ENCODE measurements around the gene C9orf43.
"Not testable (repeated sequence)": the region's sequence is repeated elsewhere in the genome, so short reads cannot be mapped to it uniquely, and the experiment has no call there.

Gene C9orf43

GRCh38 chr9:113410207-113410864, at the start of gene C9orf43, which contains the start of gene POLE3:
TSS of gene C9orf43 (plus strand) at chr9:113410747. CDS start at chr9:113413494, 2,747 bp downstream.
TSS of gene POLE3 (minus strand) at chr9:113410675. CDS start at chr9:113410293, 382 bp downstream.
- peak; percentile 94 for DNase-seq

DNA sequence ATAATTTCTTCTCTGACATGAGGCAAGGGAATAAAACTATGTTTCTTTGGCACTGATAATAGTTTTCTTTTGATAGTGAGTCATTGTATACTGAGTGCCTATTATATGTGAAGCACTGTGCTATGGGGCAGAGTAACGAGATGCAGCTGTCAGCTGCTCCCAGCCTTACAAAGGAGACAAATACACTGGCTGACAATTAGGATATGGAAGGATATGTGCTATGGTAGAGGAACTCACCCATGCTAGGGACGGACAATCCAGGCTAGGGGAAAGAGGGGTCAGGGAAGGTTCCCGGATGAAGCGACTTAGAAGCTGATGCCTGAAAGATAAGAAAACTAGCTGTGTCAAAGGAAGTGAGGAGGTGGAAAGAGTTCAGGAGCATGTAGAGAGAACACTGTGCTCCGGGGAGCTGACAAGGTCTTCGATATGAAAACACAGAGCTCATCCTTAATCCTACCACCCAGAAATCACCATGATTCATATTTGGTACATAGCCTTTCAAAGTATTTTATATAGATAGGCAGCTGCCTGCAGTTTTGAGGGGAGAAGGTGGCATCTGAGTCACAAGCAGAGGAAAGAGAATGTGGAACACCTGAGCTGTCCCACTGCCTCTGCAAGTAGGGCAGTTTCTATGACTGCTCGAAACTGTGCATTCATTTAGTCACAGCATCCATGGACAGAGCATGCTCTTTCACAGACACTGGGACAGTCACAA, 49.1 kb upstream of the C9orf43 start:
- DNase-seq, result no peak

DNA sequence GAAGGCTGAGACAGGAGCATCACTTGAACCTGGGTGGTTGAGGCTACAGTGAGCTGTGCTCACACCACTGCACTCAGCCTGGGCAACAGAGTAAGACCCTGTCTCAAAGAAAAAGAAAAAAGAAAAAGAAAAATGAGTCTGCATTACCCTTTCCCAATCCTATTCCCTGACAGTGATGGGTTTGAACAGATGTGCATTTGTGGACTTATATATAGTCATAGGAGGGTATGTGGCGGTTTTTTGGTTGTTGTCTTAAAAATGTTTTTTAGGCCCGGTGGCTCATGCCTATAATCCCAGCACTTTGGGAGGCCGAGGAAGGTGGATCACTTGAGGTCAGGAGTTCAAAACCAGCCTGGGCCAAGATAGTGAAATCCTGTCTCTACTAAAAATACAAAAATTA, 47.2 kb upstream of the C9orf43 start:
- no peak for DNase-seq

GRCh38 chr9:113364951-113365350, 45.6 kb upstream of the C9orf43 start:
- DNase-seq, result no peak

DNA sequence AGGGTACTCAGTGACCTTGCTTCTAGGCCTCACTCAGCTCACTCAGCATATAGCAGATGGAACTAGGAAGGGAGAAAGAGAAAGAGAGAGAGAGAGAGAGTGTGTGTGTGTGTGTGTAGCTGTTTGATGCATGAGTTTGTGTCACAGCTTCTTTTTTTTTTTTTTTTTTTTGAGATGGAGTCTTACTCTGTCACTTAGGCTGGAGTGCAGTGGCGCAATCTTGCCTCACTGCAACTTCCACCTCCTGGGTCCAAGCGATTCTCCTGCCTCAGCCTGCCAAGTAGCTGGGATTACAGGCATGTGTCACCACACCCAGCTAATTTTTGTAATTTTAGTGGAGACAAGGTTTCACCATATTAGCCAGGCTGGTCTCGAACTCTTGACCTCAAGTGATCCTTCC, 44.9 kb upstream of the C9orf43 start:
- DNase-seq, result not testable (repeated sequence)

- no peak for DNase-seq
Measured at GRCh38 chr9:113368348-113368981, 42.1 kb upstream of the C9orf43 start.

- no peak for DNase-seq
Measured at GRCh38 chr9:113368982-113369854, 41.3 kb upstream of the C9orf43 start.

DNA sequence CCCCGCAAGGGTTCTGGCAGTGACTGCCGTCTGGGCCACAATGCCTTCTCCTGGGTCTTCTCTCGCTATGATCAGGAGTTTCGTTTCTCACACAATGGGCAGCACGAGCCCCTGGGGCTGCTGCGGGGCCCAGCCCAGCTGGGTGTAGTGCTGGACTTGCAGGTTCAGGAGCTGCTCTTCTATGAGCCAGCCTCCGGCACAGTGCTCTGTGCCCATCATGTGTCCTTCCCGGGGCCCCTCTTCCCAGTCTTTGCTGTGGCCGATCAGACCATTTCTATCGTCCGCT, 40.7 kb upstream of the C9orf43 start:
- DNase-seq, result no peak

GRCh38 chr9:113370806-113371325, 39.7 kb upstream of the C9orf43 start:
- no peak for DNase-seq

DNA sequence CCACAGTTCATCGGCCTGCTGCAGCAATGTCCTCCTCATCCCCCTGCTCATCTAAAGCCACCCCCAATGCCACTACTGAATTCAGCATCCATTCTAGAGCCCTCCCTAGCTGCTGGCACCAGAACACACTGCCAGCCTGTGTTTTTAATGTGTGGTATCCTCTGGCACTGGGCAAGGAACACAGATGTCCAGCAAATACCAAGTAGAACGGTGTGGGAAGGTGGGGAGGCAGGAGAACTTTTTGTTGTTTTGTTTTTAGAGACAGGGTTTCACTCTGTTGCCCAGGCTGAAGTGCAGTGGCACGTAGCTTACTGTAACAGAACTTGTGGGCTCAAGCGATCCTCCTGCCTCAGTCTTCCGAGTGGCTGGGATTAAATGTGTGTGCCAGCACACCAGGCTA, 38.5 kb upstream of the C9orf43 start:
- DNase-seq, result no peak

DNA sequence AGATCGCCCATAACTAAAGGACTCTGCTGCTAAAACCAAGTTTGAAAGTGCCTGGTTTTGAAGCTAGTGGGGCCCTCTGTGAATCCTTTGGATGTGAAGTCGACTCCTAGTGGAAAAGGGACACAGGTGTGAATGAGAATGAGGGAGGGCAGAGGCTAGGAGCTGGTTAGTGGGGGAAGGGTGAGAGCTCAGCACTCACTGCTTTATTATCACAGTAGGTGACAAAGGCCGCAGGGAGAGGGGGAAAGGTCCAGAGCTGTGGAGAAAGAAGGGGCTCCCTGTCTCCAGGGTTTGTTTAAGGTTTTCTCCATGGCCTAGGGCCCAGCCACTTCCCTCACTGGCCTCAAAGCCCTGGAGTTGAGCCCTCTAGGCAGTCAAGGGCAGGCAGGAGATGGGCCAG, 37.3 kb upstream of the C9orf43 start:
- DNase-seq, result no peak

GRCh38 chr9:113373676-113374392, 36.7 kb upstream of the C9orf43 start:
- DNase-seq, result no peak

DNA sequence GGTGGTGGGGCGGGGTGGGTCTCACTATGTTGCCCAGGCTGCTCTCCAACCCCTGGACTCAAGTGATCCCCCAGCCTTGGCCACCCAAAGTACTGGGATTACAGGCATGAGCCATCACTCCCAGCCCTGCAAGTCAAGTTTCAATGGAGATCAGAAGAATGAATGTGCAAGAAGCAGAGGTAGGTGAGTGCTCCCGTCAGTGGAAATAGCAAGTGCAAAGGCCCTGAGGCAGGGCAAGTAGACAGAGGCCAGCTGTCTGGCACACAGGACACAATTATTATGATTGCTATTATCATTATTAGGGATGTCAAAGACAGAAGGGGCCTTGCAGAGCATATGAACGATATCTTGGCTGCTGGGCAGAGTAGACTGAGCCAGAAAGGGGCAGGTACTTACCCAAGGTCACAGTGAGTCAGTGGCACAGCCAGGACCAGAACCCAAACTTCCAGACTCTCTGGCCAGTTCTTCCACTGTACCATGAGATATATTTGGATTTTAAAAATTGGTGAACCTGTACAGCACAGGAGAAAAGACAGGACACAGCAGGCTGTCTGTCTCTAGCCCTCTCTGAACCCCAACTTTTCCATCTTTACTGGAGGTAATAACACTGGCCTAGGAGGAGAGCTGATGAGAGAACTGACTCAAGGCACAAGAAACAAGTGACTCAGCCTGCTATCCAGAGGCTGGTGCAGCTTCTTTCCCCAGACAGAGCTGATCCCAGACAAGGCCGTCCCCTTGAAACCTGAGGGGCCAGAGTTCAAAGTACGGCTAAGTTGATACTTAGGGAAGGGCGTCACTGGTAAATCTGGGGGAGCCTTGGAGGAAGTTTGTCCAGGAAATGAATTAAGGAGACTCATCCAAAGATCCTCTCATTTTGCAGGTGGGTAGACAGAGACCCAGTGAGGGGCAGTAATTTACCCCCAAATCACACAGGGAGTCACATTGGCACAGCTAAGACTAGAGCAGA, 35.2 kb upstream of the C9orf43 start:
- no peak for DNase-seq

DNA sequence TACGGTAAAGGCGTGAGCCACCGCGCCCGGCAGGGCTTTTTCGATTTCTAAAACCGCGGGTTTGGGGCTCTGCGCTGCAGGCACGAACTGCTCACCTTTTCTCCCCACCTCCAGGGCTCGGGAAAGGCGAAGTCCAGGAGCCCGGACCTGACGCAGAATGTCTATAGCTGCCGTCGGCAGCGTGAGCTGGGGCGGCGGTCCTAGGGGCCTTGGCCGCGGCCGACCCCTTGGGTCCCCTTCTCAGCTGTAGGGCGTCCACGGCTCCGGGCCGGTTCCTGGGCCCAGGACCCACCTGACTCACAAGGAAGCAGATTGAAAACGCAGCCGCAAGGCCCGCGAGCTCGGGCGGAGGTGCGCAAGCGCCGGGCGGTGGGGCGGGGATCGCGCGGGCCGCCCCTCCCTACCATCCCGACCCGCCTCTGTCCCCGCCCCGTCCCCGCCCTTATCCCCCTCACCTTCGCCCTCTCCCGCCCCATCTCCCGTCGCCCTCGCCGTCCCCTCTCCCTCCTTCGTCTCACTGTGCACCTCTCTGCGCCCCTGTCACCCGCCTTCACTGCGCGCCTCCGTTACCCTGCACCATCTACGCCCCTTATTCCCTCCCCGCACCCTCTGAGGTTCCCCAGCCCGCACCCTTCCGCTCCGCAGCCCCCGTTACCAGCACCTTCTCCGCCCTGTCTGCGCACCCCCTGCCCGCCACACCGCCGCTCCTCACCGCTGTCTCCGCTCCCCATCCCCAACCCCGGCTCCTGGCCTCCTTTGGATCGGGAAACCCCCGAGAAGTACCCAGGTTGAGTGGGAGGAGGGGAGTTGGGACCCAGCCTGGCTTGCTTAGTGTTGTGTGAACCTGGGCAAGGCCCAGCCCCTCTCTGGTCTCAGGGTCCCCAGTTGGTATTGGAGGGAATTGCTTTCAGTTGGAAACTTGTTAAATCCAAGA, 33.6 kb upstream of the C9orf43 start, which contains the start of gene HDHD3:
Gene HDHD3, minus strand, starts transcription at position 353 of the 934 bp plus-strand sequence. CDS start 2,632 bp downstream, outside the sequence.
- peak; percentile 66 for DNase-seq

DNA sequence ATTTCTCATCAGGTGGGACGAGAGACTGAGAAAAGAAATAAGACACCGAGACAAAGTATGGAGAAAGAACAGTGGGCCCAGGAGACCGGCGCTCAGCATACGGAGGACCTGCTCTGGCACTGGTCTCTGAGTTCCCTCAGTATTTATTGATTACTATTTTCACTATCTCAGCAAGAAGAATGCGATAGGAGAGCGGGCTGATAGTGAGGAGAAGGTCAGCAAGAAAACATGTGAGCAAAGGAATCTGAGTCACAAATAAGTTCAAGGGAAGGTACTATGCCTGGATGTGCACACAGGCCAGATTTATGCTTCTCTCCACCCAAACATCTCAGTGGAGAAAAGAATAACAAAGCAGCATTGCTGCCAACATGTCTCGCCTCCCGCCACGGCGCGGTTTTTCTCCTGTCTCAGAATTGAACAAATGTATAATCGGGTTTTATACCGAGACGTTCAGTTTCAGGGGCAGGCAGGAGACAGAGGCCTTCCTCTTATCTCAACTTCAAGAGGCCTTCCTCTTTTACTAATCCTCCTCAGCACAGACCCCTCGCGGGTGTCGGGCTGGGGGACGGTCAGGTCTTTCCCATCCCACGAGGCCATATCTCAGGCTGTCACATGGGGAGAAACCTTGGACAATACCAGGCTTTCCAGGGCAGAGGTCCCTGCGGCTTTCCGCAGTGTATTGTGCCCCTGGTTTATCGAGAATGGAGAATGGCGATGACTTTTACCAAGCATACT, 31.3 kb upstream of the C9orf43 start:
- not testable (repeated sequence) for DNase-seq

GRCh38 chr9:113379829-113380210, 30.7 kb upstream of the C9orf43 start:
- not testable (repeated sequence) for DNase-seq

GRCh38 chr9:113380869-113381378, 29.6 kb upstream of the C9orf43 start:
- no peak for DNase-seq

DNA sequence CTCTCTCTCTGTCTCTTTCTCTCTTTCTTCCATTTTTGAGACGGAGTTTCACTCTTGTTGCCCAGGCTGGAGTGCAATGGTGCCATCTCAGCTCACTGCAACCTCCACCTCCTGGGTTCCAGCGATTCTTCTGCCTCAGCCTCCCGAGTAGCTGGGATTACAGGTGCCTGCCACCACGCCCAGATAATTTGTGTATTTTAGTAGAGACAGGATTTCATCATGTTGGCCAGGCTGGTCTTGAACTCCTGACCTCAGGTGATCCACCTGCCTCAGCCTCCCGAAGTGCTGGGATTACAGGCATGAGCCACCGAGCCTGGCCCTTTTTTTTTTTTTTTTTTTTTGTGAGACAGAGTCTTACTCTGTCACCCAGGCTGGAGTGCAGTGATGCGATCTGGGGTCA, 29.1 kb upstream of the C9orf43 start:
- not testable (repeated sequence) for DNase-seq

Measured in NCI-H2227 treated with DMSO at 0.1 percent for 48 hours (cell line).